GM15510 (cell line): ENCODE results near the gene HS3ST4.

ENCODE experiments used
- POLR2A ChIP-seq: IDR thresholded peaks from 3 replicates; pipeline ENCODE4 v1.6.1; 2011; ENCODE audit warnings: borderline replicate concordance; ENCODE audit not compliant: insufficient read length; ENCODE audit errors: extremely low read depth

Gene HS3ST4

DNA sequence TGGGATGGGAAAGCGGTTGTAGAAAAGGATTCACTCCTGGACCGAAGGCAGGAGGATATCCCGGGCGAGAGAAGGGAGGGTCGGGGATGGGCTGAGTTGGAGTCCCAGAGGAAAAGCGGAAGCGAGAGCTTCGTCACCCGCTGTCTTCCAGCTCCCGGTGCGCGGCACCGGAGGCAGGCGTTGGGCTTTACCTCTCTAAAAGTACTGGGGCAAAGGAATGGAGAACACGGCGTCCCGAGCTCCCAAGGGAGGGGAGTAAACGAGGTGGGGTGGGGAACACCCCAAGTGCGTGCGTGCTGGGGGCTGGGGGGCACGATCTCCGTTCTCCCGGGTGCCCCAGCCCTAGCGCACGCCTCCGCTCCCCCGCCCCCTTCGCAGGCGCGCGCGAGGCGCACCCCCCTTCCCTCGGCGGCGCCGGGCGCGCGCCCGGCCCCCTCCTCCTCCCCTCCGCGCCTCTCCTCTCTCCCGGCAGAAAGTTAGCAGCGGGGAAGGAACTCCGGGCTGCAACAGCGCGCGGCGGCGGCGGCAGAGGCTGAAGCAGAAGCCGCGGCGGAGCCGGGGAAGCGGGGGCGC is at the start of gene HS3ST4:
Gene HS3ST4, plus strand, starts transcription at position 441 of the 573 bp plus-strand sequence.
- TF ChIP-seq POLR2A = no peak

DNA sequence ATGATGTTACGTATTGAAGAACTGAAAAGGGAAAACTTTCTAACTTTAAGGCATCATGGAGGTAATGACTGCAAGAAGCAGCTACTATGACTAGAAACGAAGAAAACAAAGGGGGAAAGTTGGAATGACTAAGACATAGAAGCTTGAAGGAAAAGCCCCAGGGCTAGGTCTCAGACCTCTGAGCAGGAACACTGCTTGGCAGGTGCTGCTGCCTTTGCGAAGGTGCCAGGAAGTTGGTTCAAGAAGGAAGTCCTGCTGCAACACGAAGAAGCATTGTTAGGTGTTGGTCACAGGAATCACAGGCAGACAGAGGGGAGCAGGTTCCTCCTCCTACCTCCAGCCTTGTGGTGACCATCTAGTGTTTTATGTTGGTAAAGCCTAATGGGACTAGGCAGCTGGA is 48.1 kb upstream of the HS3ST4 start:
- no peak for TF ChIP-seq POLR2A

DNA sequence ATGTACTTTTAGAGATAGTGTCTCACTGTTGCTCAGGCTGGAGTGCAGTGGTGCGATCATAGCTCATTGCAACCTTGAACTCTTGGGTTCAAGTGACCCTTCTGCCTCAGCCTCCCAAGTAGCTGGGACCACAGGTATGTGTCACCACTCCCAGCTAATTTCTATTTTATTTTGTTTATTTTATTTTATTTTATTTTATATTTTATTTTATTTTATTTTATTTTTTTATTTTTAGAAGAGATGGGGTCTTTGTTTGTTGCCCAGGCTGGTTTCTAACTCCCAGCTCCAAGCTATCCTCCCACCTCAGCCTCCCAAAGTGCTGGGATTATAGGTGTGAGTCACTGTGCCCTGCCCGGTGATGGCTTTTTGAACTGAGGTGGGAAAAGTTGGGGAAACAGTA is 35.1 kb upstream of the HS3ST4 start:
- no peak for TF ChIP-seq POLR2A

DNA sequence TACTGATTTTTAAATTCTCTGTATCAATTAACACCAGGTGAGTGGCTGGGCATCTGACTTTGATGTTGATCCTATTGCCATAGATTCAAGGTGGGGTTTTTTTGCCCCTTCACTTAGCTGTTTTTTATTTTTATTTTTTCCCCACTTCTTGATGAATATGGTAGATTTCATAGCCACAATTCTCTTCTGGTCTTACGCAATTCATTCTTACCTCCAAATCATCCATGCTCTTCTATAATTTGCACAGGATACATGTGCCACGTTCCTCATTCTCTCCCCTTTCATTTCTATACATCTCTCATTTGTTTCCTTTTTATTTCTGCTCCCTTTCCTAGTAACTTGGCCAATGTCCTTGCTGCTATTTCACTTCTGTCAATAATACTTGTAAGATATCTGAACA is 14.9 kb upstream of the HS3ST4 start:
- no peak for TF ChIP-seq POLR2A

DNA sequence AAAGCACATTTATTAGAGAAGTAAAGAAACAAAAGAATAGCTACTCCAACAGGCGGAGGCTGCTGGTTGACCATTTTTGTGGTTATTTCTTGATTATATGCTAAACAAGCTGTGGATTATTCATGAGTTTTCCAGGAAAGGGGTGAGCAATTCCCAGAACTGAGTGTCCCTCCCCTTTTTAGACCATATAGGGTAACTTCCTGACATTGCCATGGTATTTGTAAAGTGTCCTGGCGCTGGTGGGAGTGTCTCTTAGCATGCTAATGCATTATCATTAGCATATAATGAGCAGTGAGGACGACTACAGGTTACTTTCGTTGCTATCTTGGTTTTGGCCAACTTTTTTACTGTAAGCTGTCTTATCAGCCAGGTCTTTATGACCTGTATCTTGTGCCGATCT is 12.2 kb upstream of the HS3ST4 start:
- TF ChIP-seq POLR2A = no peak

DNA sequence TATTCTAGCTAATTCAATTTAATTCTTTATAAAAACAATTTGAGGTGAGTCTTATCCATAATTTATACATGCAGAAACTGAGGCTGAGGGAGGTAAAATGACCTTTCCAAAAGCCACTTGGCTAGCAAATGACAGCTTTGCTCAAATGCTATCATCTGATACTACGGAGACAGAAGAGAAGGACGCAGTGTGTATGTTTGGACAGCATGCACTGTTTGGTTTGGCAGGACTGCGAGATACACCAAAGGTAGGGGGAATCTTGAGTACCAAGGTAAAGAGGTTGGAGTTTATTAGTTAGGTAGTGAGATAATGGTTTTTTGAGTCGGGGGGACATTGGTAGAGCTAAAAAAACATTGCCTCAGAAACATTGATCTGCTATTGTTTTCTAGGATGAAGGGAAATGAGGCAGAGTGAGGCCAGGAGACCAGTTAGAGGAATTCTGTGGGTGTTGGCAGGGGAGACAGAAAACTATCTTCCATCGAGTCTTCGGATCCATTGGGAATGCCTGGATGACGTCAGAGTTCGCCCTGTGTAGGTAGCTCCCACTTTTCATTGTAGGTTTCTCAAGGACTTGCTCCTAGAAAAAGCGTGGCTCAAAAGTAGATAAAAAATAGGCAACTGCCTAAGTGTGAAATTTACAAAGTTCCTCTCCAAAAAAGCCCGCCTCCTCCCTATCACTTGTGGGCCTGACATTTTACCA is 2.5 kb upstream of the HS3ST4 start:
- no peak for TF ChIP-seq POLR2A

DNA sequence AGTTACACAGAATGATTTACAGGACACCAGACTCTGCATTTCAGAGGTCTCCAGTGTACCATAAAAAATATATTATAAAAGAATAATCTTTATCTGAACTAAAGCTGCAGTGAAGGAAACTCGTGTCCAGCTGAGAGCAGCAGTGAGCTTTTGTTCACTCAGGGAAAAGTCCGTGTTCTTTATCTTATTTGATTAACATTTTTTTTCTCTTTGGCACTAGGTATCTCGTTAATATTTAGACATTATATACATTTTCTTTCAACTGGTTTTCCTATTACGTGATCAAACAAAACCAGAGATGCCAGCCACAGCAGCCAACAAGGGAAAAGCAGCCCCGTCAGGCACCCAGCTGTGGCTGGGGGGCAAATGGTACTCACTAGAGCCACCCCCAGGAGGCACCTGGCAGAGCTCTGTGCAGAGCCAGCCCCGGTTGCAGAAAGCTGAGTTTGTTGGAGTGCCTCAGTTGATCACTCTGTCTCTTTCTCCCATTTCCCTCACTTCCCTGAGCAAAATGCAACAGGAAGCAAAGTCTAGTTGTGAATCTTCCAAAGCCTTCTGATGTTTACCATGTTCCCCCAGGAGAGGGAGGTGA is 1.1 kb upstream of the HS3ST4 start:
- no peak for TF ChIP-seq POLR2A

DNA sequence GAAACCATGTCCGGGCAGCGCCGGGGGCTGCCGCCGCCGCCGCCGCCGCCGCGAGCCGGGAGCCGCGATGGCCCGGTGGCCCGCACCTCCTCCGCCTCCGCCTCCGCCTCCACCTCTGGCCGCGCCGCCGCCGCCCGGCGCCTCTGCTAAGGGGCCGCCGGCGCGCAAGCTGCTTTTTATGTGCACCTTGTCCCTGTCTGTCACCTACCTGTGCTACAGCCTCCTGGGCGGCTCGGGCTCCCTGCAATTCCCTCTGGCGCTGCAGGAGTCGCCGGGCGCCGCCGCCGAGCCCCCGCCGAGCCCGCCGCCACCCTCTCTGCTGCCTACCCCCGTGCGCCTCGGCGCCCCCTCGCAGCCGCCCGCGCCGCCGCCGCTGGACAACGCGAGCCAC is 587 bp downstream of the HS3ST4 start:
- no peak for TF ChIP-seq POLR2A

DNA sequence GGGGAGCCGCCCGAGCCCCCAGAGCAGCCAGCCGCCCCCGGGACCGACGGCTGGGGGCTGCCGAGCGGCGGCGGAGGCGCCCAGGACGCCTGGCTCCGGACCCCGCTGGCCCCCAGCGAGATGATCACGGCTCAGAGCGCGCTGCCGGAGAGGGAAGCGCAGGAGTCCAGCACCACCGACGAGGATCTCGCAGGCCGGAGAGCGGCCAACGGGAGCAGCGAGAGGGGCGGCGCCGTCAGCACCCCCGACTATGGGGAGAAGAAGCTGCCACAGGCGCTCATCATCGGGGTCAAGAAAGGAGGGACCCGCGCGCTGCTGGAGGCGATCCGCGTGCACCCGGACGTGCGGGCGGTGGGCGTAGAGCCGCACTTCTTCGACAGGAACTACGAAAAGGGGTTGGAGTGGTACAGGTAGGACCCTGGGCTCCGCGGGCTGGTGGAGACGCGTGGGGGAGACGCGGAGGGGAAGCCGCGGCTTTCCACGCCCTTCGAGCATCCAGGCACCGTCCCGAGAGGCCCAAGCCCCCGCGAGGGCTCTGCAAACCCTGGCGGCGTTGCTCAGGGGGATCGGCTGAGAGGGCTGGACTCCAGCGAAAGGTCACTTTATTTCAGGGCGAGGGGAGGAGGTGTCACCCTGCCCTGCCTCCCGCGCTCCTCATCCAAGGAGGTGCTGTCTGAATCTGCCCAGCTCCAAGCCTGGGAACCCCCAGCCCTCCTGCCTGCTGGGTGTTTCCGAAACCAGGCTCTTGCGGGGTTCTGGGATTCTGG is 1.2 kb downstream of the HS3ST4 start:
- TF ChIP-seq POLR2A = no peak

DNA sequence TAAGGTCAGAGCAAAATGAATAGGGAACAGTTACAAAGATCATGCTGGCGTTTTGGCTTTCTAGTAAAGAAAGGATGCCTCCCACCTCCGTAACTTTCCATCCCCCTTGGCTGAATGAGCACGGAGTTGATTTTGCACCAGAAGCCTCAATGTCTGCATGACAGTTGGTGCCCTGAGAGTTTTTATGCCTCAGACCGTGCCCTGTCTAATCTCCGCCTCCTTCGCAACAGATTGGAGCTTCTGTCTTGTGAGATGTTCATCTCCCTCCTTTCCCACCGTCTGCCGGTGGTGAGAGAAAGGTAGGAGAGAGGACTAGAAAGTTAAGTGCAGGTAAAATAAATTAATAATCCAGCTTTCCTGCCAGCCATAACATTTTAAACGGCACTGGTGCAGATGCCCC is 1.9 kb downstream of the HS3ST4 start:
- no peak for TF ChIP-seq POLR2A

DNA sequence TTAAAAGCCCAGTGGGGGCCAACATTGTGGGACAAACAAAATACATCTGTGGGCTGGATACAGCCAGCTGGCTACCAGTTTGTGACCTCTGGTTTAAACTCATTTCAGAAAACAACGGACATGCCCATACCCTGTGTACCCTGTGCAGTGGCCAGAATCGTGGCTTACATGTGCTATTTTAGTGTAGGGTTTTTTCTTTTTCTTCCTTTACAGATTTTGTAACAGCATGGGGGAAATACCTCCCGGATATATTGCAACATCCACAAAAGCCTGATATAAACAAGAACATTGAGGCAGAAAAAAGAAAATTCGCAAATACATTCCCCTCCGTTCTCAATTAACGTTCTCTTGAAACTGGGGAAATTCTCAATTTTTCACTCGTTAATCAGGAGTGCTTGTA is 7.3 kb downstream of the HS3ST4 start:
- TF ChIP-seq POLR2A = no peak

DNA sequence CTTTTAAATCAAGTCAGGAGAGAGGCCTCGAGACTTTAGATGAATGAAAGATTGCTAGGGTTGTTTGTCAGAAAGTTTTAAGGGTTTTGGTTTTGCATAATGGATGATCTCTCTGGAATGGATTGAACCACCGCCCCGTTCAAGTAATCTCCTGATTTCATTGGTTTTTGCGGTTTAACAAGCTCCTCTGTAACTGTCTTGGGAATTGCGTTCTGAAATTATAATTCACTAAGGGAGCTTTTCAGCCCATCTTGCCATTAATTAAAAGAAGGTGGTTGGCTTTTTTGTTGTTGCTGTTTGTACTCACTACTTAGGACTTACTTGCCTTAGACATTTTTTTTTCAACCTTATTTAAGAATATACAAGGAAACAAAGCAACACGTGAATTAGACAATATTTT is 8.8 kb downstream of the HS3ST4 start:
- no peak for TF ChIP-seq POLR2A

DNA sequence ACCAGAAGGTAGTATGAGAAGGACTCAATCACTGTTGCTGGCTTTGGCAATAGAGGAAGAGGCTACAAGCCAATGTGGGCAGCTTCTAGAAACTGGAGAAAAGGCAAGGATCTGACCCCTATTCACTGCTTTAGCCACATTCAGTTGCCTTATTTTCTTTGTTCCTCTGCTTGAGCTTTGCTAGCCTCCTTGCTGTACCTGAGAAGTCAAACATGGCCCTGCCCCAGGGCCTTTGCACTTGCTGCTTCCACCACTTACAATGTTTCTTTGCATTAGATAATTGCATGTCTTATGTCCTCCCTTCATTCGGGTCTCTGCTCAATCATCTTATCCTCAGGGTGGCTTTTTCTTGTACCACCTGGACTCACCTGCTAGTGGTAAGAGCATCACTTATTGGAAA is 15.8 kb downstream of the HS3ST4 start:
- TF ChIP-seq POLR2A = no peak

DNA sequence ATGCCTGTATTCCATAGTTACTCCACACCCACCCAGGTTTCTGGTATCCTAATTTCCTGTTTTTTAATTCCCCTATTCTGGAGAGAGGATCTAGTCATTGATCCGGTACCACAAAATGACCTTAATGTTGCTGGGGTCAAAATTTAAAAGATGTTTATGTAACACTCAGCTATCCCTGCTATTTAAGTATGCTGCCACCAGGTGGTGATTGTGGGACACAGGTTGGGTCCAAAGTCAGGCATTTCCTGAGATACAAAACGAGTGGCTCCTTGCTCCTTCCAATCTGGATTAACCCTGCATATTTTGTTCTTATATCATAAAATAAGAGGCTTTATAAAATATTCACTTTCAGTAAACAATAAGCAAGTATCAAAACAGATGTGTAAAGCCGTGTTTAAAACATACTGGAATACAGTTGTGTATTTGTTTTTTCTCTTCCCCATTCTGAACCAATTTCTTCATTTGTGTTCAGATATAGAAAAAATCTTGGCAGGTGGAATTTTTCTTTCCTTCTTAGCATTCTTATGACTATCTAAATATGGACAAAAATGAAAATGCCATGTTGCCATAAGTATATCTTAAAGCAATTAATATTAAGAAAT is 16.3 kb downstream of the HS3ST4 start:
- TF ChIP-seq POLR2A = no peak

DNA sequence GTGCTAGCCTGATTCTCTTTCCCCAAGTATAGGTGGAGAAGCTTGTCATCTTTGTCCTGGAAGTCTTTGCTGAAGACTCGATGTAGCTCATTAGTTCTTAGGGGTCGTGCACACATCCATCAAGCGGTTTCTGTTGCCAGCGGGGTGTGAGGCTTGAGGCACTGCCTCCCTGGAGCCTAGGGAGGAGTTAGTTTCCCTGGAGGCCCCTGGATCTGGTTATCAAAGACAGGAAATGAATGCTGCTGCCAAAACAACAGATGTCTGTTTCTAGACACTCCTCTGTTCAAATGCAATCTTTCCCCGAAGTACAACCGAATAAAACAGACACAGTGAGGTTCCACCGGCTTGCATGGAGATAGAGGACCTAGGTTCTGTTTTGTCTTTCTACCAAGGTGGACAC is 17.5 kb downstream of the HS3ST4 start:
- TF ChIP-seq POLR2A = no peak
